Measurements from ENCODE around the gene ILF3. TPM values are rescaled to one million over a fixed set of nuclear protein-coding genes. Genes with fewer than 3 reads are reported as not detected.
"Not testable (repeated sequence)": the region's sequence is repeated elsewhere in the genome, so short reads cannot be mapped to it uniquely, and the experiment has no call there.

Gene ILF3
- total RNA-seq, 1 experiment from 2014 or later, result 430 TPM

DNA sequence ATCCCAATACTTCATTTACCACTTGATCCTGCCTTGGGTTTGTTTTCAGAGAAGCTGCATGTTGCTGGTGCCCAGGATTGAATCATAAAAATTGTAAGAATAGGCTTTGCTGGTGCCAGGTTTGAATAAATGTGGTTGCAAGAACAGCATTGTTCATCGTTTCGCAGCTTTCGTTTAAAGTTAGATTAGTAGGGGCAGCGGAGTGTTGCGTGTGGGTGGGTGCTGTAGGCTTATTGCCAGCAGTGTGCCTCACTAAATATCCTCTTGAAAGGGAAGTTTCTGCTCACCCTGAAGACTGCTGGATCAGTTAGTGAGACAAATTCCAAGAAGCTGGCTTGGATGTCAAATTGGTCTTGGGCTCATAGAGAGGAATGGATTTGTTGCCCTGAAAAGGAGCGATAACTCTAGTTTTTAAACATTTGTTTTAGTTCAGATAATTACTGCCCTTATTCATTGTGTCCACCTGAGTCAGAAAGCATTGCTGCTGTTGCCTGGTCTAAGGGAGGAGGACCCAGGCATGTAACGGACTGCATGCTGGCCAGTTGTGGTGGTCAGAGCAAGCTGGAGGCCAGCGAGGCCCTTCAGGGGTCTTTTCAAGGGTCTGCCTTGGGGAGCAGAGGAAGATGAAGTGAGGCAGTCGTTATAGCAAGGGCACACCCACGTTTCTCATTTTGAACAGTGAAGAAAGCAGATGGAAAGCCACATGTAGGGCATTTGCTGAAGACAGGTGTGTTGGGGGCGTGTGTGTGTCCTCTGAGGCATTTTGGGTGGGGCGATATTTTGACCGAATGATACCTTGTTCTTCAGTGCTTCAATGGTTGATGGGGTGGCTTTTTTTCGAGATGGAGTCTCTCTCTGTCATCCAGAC, 8.5 kb downstream of the ILF3 start:
- DNase-seq (ENCODE audit: low read depth, low spot score) (no peak), ATAC-seq (no peak)
- TSS peak; percentile 5 for BruUV-seq (replicated peaks)
- Histone ChIP-seq H3K27me3 (ENCODE audit: insufficient read depth, low read length) (no peaks in the 10 kb centered on the region), H3K36me3 (ENCODE audit: control insufficient read depth in 1 of 2, insufficient read depth in 2 of 2, low read length in 2 of 2) (peaks cover 14 to 25% of the 10 kb centered on the region in 2 experiments), H3K4me2 (ENCODE audit: low read length) (no peak overlapping the region), H3K9ac (ENCODE audit: low read length) (no peak overlapping the region), H2AFZ (ENCODE audit: low read depth, low read length, poor library complexity, severe bottlenecking) (no peak overlapping the region), H3K4me1 (ENCODE audit: control insufficient read depth in 1 of 2, insufficient read depth in 2 of 2, low read length in 2 of 2) (no peaks in the 10 kb centered on the region; a peak in 2 of 4 replicates), H3K4me3 (replicated peaks in 1 of 2; ENCODE audit: low read depth in 1 of 2, low read length in 2 of 2) (no peak overlapping the region), H4K20me1 (ENCODE audit: insufficient read depth) (peaks cover 49% of the 10 kb centered on the region; the same call in 1 of the 2 replicates), H3K79me2 (ENCODE audit: insufficient read depth, low read length) (peaks cover 100% of the 10 kb centered on the region), H3K9me3 (ENCODE audit: control insufficient read depth in 1 of 2, insufficient read depth in 1 of 2, low read depth in 1 of 2, low read length in 2 of 2) (no peaks in the 10 kb centered on the region), H3K9me2 (ENCODE audit: insufficient read depth) (no peaks in the 10 kb centered on the region), H3K27ac (ENCODE audit: low read depth, low read length) (no peak overlapping the region)
- POLR2A ChIA-PET, result no interaction called here
- RAD21 ChIA-PET (ENCODE audit: low non-redundant PET in 1 of 2, low total read pairs in 2 of 2, uncharacterized antibody in 2 of 2, unreplicated experiment in 2 of 2), result no interaction called here
- intact Hi-C loops (cut with micrococcal nuclease), result no loop called here
- CTCF ChIA-PET, result no interaction called here
- TF ChIP-seq SRF (IDR thresholded peaks at IDR 0.05; ENCODE audit: low read depth) (no peak), SIN3A (IDR thresholded peaks at IDR 0.05; ENCODE audit: low read depth) (no peak), TCF7L2 (IDR thresholded peaks at IDR 0.05; ENCODE audit: borderline replicate concordance, extremely low read depth, insufficient read depth, insufficient read length) (no peak), EZH2 (IDR thresholded peaks at IDR 0.05) (no peak), SP1 (IDR thresholded peaks at IDR 0.05; ENCODE audit: low read depth) (no peak), CEBPB (IDR thresholded peaks at IDR 0.05; ENCODE audit: low read depth) (no peak), ZNF274 (IDR thresholded peaks at IDR 0.05; ENCODE audit: low read depth, low read length) (no peak), POLR2A (IDR thresholded peaks at IDR 0.05; ENCODE audit: borderline replicate concordance, extremely low read depth, insufficient read depth, insufficient read length) (no peak), POLR2AphosphoS5 (IDR thresholded peaks at IDR 0.05; ENCODE audit: low read depth, low read length) (no peak), ELF1 (IDR thresholded peaks at IDR 0.05; ENCODE audit: borderline replicate concordance, low read depth) (no peak), ZFX (IDR thresholded peaks at IDR 0.05) (no peak), JUND (IDR thresholded peaks at IDR 0.05) (no peak), EZH2phosphoT487 (IDR thresholded peaks at IDR 0.05; ENCODE audit: borderline replicate concordance) (no peak)
- TF ChIP-seq, protein P1, sequence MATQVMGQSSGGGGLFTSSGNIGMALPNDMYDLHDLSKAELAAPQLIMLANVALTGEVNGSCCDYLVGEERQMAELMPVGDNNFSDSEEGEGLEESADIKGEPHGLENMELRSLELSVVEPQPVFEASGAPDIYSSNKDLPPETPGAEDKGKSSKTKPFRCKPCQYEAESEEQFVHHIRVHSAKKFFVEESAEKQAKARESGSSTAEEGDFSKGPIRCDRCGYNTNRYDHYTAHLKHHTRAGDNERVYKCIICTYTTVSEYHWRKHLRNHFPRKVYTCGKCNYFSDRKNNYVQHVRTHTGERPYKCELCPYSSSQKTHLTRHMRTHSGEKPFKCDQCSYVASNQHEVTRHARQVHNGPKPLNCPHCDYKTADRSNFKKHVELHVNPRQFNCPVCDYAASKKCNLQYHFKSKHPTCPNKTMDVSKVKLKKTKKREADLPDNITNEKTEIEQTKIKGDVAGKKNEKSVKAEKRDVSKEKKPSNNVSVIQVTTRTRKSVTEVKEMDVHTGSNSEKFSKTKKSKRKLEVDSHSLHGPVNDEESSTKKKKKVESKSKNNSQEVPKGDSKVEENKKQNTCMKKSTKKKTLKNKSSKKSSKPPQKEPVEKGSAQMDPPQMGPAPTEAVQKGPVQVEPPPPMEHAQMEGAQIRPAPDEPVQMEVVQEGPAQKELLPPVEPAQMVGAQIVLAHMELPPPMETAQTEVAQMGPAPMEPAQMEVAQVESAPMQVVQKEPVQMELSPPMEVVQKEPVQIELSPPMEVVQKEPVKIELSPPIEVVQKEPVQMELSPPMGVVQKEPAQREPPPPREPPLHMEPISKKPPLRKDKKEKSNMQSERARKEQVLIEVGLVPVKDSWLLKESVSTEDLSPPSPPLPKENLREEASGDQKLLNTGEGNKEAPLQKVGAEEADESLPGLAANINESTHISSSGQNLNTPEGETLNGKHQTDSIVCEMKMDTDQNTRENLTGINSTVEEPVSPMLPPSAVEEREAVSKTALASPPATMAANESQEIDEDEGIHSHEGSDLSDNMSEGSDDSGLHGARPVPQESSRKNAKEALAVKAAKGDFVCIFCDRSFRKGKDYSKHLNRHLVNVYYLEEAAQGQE (IDR thresholded peaks at IDR 0.05; ENCODE audit: low read depth), result no peak
- TF ChIP-seq, protein P2, sequence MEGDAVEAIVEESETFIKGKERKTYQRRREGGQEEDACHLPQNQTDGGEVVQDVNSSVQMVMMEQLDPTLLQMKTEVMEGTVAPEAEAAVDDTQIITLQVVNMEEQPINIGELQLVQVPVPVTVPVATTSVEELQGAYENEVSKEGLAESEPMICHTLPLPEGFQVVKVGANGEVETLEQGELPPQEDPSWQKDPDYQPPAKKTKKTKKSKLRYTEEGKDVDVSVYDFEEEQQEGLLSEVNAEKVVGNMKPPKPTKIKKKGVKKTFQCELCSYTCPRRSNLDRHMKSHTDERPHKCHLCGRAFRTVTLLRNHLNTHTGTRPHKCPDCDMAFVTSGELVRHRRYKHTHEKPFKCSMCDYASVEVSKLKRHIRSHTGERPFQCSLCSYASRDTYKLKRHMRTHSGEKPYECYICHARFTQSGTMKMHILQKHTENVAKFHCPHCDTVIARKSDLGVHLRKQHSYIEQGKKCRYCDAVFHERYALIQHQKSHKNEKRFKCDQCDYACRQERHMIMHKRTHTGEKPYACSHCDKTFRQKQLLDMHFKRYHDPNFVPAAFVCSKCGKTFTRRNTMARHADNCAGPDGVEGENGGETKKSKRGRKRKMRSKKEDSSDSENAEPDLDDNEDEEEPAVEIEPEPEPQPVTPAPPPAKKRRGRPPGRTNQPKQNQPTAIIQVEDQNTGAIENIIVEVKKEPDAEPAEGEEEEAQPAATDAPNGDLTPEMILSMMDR (IDR thresholded peaks at IDR 0.05 in 2 of 3, conservative IDR thresholded peaks at IDR 0.05 in 1 of 3; ENCODE audit: borderline replicate concordance in 1 of 3, insufficient read depth in 1 of 3, low read depth in 2 of 3, low read length in 2 of 3), result no peak
- TF ChIP-seq, protein P3, sequence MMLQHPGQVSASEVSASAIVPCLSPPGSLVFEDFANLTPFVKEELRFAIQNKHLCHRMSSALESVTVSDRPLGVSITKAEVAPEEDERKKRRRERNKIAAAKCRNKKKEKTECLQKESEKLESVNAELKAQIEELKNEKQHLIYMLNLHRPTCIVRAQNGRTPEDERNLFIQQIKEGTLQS (IDR thresholded peaks at IDR 0.05), result no peak

DNA sequence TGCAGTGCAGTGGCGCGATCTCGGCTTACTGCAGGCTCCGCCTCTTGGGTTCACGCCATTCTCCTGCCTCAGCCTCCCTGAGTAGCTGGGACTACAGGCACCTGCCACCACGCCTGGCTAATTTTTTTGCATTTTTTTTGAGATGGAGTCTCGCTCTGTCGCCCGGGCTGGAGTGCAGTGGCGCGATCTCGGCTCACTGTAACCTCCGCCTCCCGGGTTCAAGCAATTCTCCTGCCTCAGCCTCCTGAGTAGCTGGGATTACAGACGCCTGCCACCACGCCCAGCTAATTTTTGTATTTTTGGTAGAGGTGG, 9.1 kb downstream of the ILF3 start:
- ATAC-seq; H3K4me3 ChIP-seq (replicated peaks in 1 of 2; ENCODE audit: low read depth in 1 of 2, low read length in 2 of 2); H2AFZ ChIP-seq (ENCODE audit: low read depth, low read length, poor library complexity, severe bottlenecking); H3K27me3 ChIP-seq (ENCODE audit: insufficient read depth, low read length); intact Hi-C loops (cut with micrococcal nuclease); BruUV-seq (replicated peaks); H3K9me2 ChIP-seq (ENCODE audit: insufficient read depth); H3K9ac ChIP-seq (ENCODE audit: low read length); H3K4me1 ChIP-seq (ENCODE audit: control insufficient read depth in 1 of 2, insufficient read depth in 2 of 2, low read length in 2 of 2); CTCF ChIA-PET; DNase-seq (ENCODE audit: low read depth, low spot score); POLR2A ChIA-PET; H3K4me2 ChIP-seq (ENCODE audit: low read length); RAD21 ChIA-PET (ENCODE audit: low non-redundant PET in 1 of 2, low total read pairs in 2 of 2, uncharacterized antibody in 2 of 2, unreplicated experiment in 2 of 2); H3K9me3 ChIP-seq (ENCODE audit: control insufficient read depth in 1 of 2, insufficient read depth in 1 of 2, low read depth in 1 of 2, low read length in 2 of 2); H3K27ac ChIP-seq (ENCODE audit: low read depth, low read length): not testable (repeated sequence)
- Histone ChIP-seq H4K20me1 (ENCODE audit: insufficient read depth) (peaks cover 43% of the 10 kb centered on the region; the same call in 1 of the 2 replicates), H3K79me2 (ENCODE audit: insufficient read depth, low read length) (peaks cover 100% of the 10 kb centered on the region), H3K36me3 (ENCODE audit: control insufficient read depth in 1 of 2, insufficient read depth in 2 of 2, low read length in 2 of 2) (peaks cover 12 to 25% of the 10 kb centered on the region in 2 experiments)
